ENCODE measurements around the gene MUC4.
"Not testable (repeated sequence)": the region's sequence is repeated elsewhere in the genome, so short reads cannot be mapped to it uniquely, and the experiment has no call there.

MUC4 gene

DNA sequence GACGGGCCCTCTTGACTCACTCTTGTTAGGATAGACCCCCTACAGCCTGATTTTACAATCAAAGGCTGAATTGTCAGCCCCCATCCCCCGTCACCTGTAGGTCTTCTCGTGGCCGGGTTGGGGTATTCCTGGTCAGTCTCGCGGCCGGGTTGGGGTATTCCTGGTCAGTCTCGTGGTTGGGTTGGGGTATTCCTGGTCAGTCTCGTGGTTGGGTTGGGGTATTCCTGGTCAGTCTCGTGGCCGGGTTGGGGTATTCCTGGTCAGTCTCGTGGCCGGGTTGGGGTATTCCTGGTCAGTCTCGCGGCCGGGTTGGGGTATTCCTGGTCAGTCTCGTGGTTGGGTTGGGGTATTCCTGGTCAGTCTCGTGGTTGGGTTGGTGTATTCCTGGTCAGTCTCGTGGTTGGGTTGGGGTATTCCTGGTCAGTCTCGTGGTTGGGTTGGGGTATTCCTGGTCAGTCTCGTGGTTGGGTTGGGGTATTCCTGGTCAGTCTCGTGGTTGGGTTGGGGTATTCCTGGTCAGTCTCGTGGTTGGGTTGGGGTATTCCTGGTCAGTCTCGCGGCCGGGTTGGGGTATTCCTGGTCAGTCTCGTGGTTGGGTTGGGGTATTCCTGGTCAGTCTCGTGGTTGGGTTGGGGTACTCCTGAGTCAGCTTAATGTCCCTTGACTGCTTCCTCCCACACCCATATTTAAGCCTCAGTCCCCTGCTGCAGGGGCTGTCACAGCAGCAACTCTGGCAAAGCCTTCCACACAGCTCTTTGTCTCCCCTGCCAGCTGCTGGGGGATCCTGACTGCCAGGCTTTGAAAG is 40.7 kb downstream of the MUC4 start:
- not testable (repeated sequence) for H4K5ac ChIP-seq (ENCODE audit: low read length); H3K27me3 ChIP-seq (ENCODE audit: insufficient read depth, low read length, poor library complexity); H3K9ac ChIP-seq (ENCODE audit: low read length); H3K4me3 ChIP-seq (ENCODE audit: low read length); H2BK15ac ChIP-seq (replicated peaks; ENCODE audit: low read depth); H3K4me2 ChIP-seq (ENCODE audit: low read length); H3K79me1 ChIP-seq (ENCODE audit: low read length); H4K8ac ChIP-seq (ENCODE audit: low read depth, low read length); H2AK5ac ChIP-seq (ENCODE audit: low read length); H3K4me1 ChIP-seq (ENCODE audit: control insufficient read depth, low read depth, low read length); H3K4ac ChIP-seq (ENCODE audit: low read depth, low read length); H3K36me3 ChIP-seq (ENCODE audit: control insufficient read depth, insufficient read depth, low read length); H3K56ac ChIP-seq (ENCODE audit: low read length); H2BK120ac ChIP-seq (ENCODE audit: low read depth, low read length); DNase-seq; H3K27ac ChIP-seq (ENCODE audit: low read depth, low read length); H3K23ac ChIP-seq (ENCODE audit: low read length); H3K79me2 ChIP-seq (ENCODE audit: control insufficient read depth, insufficient read depth, low read length); H3K18ac ChIP-seq (ENCODE audit: low read length); H2BK5ac ChIP-seq (ENCODE audit: low read length)
- WGBS (ENCODE audit: extremely low coverage, insufficient coverage, low lambda C conversion rate), result no CpG with 5 or more reads among the region's 28 CpGs

DNA sequence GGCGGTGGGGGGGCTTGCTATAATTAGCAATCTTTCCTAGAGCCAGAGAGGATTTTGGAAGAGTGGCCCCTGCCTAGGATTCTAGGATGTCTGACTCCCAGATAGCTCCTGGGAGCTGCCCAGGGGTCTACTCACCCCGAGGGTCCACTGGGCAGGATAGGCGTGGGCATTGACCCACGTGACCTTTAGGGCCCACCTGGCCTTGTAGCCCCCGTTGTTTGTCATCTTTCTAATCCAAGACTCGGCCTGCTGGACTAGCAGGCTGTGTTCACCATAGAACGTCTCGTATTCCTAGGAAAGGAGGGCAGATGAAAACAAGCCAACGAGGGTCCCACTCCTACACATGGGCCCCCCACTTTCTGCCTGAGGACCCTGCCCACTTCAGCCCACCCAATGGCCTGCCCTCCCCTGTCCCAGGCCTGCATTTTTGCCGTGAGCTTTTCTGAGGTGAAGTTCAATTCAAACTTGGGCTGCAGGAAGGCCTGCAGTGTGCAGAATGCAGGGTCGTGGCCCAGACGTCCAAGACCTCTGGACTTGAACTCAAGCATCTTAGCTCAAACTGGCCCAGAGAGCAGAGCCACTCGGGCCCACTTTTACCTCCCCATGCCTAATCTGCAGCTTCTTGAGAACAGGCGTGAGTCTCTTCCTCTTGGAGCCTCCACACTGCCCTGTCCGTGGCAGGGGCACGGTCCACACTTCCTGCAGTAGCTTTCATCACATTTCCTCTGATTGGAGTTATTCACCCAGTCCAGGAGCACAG is 41.5 kb downstream of the MUC4 start:
- H3K4ac ChIP-seq (ENCODE audit: low read depth, low read length), result no peak overlapping the region
- no peak overlapping the region for H3K9ac ChIP-seq (ENCODE audit: low read length)
- WGBS (ENCODE audit: extremely low coverage, insufficient coverage, low lambda C conversion rate), result no CpG with 5 or more reads among the region's 16 CpGs
- no peak overlapping the region for H2BK15ac ChIP-seq (replicated peaks; ENCODE audit: low read depth)
- H3K4me3 ChIP-seq (ENCODE audit: low read length), result no peak overlapping the region
- H3K56ac ChIP-seq (ENCODE audit: low read length), result no peak overlapping the region
- no peak overlapping the region for H4K5ac ChIP-seq (ENCODE audit: low read length)
- no peaks in the 10 kb centered on the region for H3K36me3 ChIP-seq (ENCODE audit: control insufficient read depth, insufficient read depth, low read length)
- no peak overlapping the region for H4K8ac ChIP-seq (ENCODE audit: low read depth, low read length)
- no peaks in the 10 kb centered on the region for H3K27me3 ChIP-seq (ENCODE audit: insufficient read depth, low read length, poor library complexity)
- H3K18ac ChIP-seq (ENCODE audit: low read length), result no peak overlapping the region
- H2BK5ac ChIP-seq (ENCODE audit: low read length), result no peak overlapping the region
- H2BK120ac ChIP-seq (ENCODE audit: low read depth, low read length), result no peak overlapping the region
- no peak for DNase-seq
- H3K4me2 ChIP-seq (ENCODE audit: low read length), result no peak overlapping the region
- H2AK5ac ChIP-seq (ENCODE audit: low read length), result no peak overlapping the region
- H3K4me1 ChIP-seq (ENCODE audit: control insufficient read depth, low read depth, low read length), result no peaks in the 10 kb centered on the region
- H3K79me1 ChIP-seq (ENCODE audit: low read length), result no peaks in the 10 kb centered on the region
- no peaks in the 10 kb centered on the region for H3K79me2 ChIP-seq (ENCODE audit: control insufficient read depth, insufficient read depth, low read length)
- H3K23ac ChIP-seq (ENCODE audit: low read length), result no peak overlapping the region
- no peak overlapping the region for H3K27ac ChIP-seq (ENCODE audit: low read depth, low read length)

DNA sequence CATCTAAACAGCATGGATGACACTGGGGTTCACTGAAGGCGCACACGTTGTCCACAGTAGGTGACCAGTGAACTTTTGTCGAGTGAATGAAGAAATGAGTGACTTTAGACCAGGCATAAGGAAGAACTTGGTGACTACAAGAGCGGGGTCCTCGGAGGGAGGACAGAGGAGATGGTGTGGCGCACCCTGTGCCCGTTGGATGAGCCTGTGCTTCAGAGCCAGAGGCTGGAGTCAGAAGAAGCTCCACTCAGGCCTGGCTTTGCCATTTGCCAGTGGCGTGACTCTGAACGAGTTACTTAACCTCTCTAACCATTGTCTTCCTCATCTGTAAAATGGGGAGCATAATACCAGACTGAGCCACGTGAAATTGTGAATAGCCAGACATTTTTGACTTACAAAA is 42.2 kb downstream of the MUC4 start:
- H4K8ac ChIP-seq (ENCODE audit: low read depth, low read length), result no peak overlapping the region
- no peaks in the 10 kb centered on the region for H3K79me2 ChIP-seq (ENCODE audit: control insufficient read depth, insufficient read depth, low read length)
- no peaks in the 10 kb centered on the region for H3K79me1 ChIP-seq (ENCODE audit: low read length)
- no peak overlapping the region for H3K4me2 ChIP-seq (ENCODE audit: low read length)
- no peak overlapping the region for H4K5ac ChIP-seq (ENCODE audit: low read length)
- H2BK15ac ChIP-seq (replicated peaks; ENCODE audit: low read depth), result no peak overlapping the region
- H3K18ac ChIP-seq (ENCODE audit: low read length), result no peak overlapping the region
- H3K9ac ChIP-seq (ENCODE audit: low read length), result no peak overlapping the region
- no peak overlapping the region for H2AK5ac ChIP-seq (ENCODE audit: low read length)
- H3K36me3 ChIP-seq (ENCODE audit: control insufficient read depth, insufficient read depth, low read length), result no peaks in the 10 kb centered on the region
- no peaks in the 10 kb centered on the region for H3K4me1 ChIP-seq (ENCODE audit: control insufficient read depth, low read depth, low read length)
- H3K27ac ChIP-seq (ENCODE audit: low read depth, low read length), result no peak overlapping the region
- no peak for DNase-seq
- H2BK120ac ChIP-seq (ENCODE audit: low read depth, low read length), result no peak overlapping the region
- no peak overlapping the region for H2BK5ac ChIP-seq (ENCODE audit: low read length)
- no peak overlapping the region for H3K56ac ChIP-seq (ENCODE audit: low read length)
- no peaks in the 10 kb centered on the region for H3K27me3 ChIP-seq (ENCODE audit: insufficient read depth, low read length, poor library complexity)
- H3K4ac ChIP-seq (ENCODE audit: low read depth, low read length), result no peak overlapping the region
- no peak overlapping the region for H3K4me3 ChIP-seq (ENCODE audit: low read length)
- WGBS (ENCODE audit: extremely low coverage, insufficient coverage, low lambda C conversion rate), result no CpG with 5 or more reads among the region's 10 CpGs
- no peak overlapping the region for H3K23ac ChIP-seq (ENCODE audit: low read length)

DNA sequence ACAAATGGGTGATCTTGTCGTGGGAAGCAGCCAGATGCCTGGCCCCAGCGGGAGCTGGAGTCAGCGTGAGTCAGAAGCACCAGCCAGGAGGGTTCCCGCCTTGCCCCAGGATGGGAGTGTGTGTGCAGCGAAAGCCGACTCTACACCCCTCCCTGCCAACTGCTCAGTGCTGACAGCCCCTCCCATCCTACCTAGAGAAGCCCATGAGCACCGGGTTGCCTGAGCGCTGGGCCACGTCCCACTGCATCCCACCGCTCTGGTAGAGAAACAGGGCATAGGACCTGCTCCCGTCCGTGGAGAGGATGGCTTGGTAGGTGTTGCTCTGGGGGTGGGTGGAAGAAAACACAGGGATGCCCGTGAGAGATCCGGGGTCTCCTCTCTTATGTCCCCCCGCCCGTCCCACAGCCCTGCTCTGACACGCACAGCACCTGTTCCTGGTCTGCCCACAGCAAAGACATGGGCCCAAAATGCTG is 42.9 kb downstream of the MUC4 start:
- no peak overlapping the region for H3K56ac ChIP-seq (ENCODE audit: low read length)
- no peaks in the 10 kb centered on the region for H3K27me3 ChIP-seq (ENCODE audit: insufficient read depth, low read length, poor library complexity)
- H3K18ac ChIP-seq (ENCODE audit: low read length), result no peak overlapping the region
- no peak overlapping the region for H3K4ac ChIP-seq (ENCODE audit: low read depth, low read length)
- no peak overlapping the region for H3K23ac ChIP-seq (ENCODE audit: low read length)
- H2BK15ac ChIP-seq (replicated peaks; ENCODE audit: low read depth), result no peak overlapping the region
- H3K79me1 ChIP-seq (ENCODE audit: low read length), result no peaks in the 10 kb centered on the region
- H4K5ac ChIP-seq (ENCODE audit: low read length), result no peak overlapping the region
- H3K79me2 ChIP-seq (ENCODE audit: control insufficient read depth, insufficient read depth, low read length), result no peaks in the 10 kb centered on the region
- no peaks in the 10 kb centered on the region for H3K36me3 ChIP-seq (ENCODE audit: control insufficient read depth, insufficient read depth, low read length)
- H3K4me3 ChIP-seq (ENCODE audit: low read length), result no peak overlapping the region
- no peak overlapping the region for H3K4me2 ChIP-seq (ENCODE audit: low read length)
- H3K9ac ChIP-seq (ENCODE audit: low read length), result no peak overlapping the region
- DNase-seq, result no peak
- H3K4me1 ChIP-seq (ENCODE audit: control insufficient read depth, low read depth, low read length), result no peaks in the 10 kb centered on the region
- no peak overlapping the region for H2BK120ac ChIP-seq (ENCODE audit: low read depth, low read length)
- no peak overlapping the region for H4K8ac ChIP-seq (ENCODE audit: low read depth, low read length)
- no peak overlapping the region for H3K27ac ChIP-seq (ENCODE audit: low read depth, low read length)
- no CpG with 5 or more reads among the region's 17 CpGs for WGBS (ENCODE audit: extremely low coverage, insufficient coverage, low lambda C conversion rate)
- H2BK5ac ChIP-seq (ENCODE audit: low read length), result no peak overlapping the region
- H2AK5ac ChIP-seq (ENCODE audit: low read length), result no peak overlapping the region

DNA sequence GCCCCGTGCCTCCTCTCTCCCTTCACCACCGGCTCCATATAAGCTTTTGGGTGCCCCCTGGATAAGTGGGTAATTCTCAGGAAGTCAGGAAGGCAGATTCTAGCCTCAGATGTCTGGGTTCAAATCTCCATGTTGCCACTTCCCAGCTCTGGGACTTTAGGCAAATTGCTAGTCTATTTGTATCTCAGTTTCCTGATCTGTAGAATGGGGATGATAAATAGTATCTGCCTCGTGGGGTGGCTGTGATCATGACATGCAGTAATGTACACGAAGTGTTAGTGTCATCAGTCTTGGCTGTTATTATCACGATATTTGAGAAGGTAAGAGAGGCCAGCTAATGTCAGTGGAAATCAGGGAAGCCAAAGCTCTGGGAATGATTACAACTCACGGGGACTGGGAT is 43.3 kb downstream of the MUC4 start:
- Histone ChIP-seq H4K5ac (ENCODE audit: low read length) (no peak overlapping the region), H3K27ac (ENCODE audit: low read depth, low read length) (no peak overlapping the region), H2BK120ac (ENCODE audit: low read depth, low read length) (no peak overlapping the region), H3K4ac (ENCODE audit: low read depth, low read length) (no peak overlapping the region), H2BK5ac (ENCODE audit: low read length) (no peak overlapping the region), H2AK5ac (ENCODE audit: low read length) (no peak overlapping the region), H3K18ac (ENCODE audit: low read length) (no peak overlapping the region), H3K23ac (ENCODE audit: low read length) (no peak overlapping the region), H3K4me3 (ENCODE audit: low read length) (no peak overlapping the region), H3K36me3 (ENCODE audit: control insufficient read depth, insufficient read depth, low read length) (no peaks in the 10 kb centered on the region), H3K4me2 (ENCODE audit: low read length) (no peak overlapping the region), H3K79me1 (ENCODE audit: low read length) (no peaks in the 10 kb centered on the region), H3K79me2 (ENCODE audit: control insufficient read depth, insufficient read depth, low read length) (no peaks in the 10 kb centered on the region), H3K9ac (ENCODE audit: low read length) (no peak overlapping the region), H3K56ac (ENCODE audit: low read length) (no peak overlapping the region), H2BK15ac (replicated peaks; ENCODE audit: low read depth) (no peak overlapping the region), H4K8ac (ENCODE audit: low read depth, low read length) (no peak overlapping the region), H3K4me1 (ENCODE audit: control insufficient read depth, low read depth, low read length) (no peaks in the 10 kb centered on the region), H3K27me3 (ENCODE audit: insufficient read depth, low read length, poor library complexity) (no peaks in the 10 kb centered on the region)
- no peak for DNase-seq
- WGBS (ENCODE audit: extremely low coverage, insufficient coverage, low lambda C conversion rate), result no CpG with 5 or more reads among the region's 6 CpGs
